H54 (cell line): ENCODE measurements around the gene NUP98.
A peak's percentile ranks its signal among the peaks of the same experiment; 100 is the strongest.

ENCODE experiments used
- DNase-seq: peaks from one replicate; pipeline ENCODE4 v3.0.0; 2011; ENCODE audit warnings: low spot score, mixed read lengths; ENCODE audit not compliant: insufficient read length
- FAIRE-seq: peaks from 3 replicates; lab custom pipeline; 2011; peaks lifted over from hg19 to GRCh38; lab: Jason Lieb, UNC
- POLR2A ChIP-seq: IDR thresholded peaks from 2 replicates; pipeline ENCODE4 v1.6.1; 2011; ENCODE audit warnings: low read depth, mild to moderate bottlenecking, low read length

The NUP98 gene

GRCh38 chr11:3755151-3755550 lies 42.2 kb downstream of the NUP98 start:
- no peak for TF ChIP-seq POLR2A
- FAIRE-seq (no peak), DNase-seq (no peak)

GRCh38 chr11:3753110-3753509 lies 44.2 kb downstream of the NUP98 start:
- FAIRE-seq (no peak), DNase-seq (no peak)
- no peak for TF ChIP-seq POLR2A

GRCh38 chr11:3747704-3748103 lies 49.6 kb downstream of the NUP98 start:
- no peak for TF ChIP-seq POLR2A
- DNase-seq, result peak; percentile 31
- FAIRE-seq, result peak; percentile 55

- no peak for FAIRE-seq
- no peak for TF ChIP-seq POLR2A
- DNase-seq, result no peak
Measured at GRCh38 chr11:3745161-3745560, 52.2 kb downstream of the NUP98 start.

GRCh38 chr11:3738723-3739122 lies 58.6 kb downstream of the NUP98 start:
- FAIRE-seq, result no peak
- no peak for DNase-seq
- TF ChIP-seq POLR2A, result no peak

GRCh38 chr11:3738241-3738640 lies 59.1 kb downstream of the NUP98 start:
- DNase-seq (no peak), FAIRE-seq (no peak)
- no peak for TF ChIP-seq POLR2A

DNA sequence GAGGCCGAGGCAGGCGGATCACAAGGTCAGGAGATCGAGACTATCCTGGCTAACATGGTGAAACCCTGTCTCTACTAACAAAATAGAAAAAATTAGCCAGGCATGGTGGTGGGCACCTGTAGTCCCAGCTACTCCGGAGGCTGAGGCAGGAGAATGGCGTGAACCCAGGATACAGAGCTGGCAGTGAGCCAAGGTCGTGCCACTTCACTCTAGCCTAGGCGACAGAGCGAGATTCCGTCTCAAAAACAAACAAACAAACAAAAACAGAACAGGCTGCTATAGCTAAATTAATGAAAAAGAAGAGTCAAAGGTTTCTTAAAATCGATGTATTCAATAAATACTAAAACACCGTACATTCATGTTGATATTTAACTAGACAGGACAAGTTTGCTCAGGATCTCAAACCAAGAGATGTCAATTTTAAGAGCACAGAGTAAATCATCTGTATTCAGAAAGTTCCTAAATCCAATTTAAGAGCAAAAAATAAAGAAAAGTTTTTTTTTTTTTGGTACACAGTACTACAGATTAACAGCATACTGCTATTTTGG lies 59.9 kb downstream of the NUP98 start:
- DNase-seq (no peak), FAIRE-seq (no peak)
- no peak for TF ChIP-seq POLR2A

- DNase-seq (no peak), FAIRE-seq (no peak)
- TF ChIP-seq POLR2A, result no peak
Measured at GRCh38 chr11:3736816-3737215, 60.5 kb downstream of the NUP98 start.

DNA sequence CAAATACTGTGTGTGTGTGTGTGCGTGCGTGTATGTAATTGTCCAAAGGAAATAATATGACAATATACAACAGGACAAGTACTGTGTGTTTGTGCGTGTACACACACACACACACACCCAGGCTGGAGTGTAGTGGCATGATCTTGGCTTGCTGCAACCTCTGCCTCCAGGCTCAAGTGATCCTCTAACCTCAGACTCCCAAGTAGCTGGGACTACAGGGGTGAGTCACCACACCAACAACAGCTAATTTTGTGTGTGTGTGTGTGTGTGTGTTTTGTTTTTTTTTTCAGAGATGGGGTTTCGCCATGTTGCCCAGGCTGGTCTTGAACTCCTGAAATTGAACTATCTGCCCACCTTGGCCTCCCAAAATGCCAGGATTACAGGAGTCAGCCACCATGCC lies 61.5 kb downstream of the NUP98 start:
- no peak for TF ChIP-seq POLR2A
- FAIRE-seq (peak; percentile 75), DNase-seq (no peak)

- FAIRE-seq, result peak; percentile 53
- no peak for TF ChIP-seq POLR2A
- DNase-seq, result no peak
Measured at GRCh38 chr11:3732671-3733436, 64.5 kb downstream of the NUP98 start.

DNA sequence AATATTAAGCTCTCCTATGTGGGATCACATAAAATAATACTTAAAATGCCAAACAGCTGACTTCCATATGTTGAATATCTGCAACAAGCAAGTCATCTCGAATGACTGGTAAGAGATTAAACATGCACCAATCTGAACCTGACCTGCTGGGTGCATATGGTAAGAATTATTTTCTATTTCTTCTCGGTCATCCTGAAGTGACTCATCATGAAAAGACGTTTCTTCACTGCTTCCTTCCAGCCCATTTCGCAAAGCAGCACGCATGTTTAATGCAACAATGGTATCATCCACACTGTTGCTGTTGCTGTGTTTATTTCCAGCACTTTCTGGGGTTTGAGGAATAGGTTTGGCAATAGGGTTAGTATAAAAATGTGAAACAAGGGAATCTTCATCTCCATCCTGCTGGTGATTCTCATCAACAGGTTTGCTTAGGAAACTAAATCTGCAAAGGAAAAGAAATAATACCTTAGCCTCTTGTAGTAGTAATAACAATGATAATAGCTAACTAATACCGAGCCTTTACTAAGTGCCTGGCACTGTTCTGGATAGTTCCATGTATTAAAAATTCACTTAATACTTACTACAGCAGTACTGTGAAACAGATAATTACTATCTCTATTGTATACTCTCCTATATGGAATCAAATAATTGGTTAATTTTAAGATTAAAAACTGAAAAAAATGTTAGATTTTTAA lies 74.2 kb downstream of the NUP98 start:
- no peak for TF ChIP-seq POLR2A
- FAIRE-seq (peak; percentile 96), DNase-seq (peak; percentile 53)

- no peak for TF ChIP-seq POLR2A
- FAIRE-seq (no peak), DNase-seq (no peak)
Measured at GRCh38 chr11:3722100-3722499, 75.3 kb downstream of the NUP98 start.

DNA sequence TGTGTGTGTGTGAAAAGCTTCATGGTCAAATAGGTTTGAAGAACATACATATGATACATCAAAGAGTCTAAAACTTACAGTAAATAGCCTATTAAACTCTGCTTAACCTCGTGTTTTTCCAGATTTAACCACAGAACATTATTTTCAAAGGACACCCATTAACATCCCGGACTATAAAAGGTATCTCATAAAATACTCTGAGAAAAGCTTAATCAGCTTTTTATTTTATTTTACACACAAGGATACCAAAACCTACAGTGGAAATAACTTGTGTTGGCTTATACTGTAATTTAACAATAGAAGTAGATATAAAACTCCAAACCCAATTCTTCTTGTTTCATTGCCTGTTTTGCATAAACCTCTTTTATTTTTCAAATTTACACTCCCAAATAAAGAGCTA lies 76.4 kb downstream of the NUP98 start:
- no peak for TF ChIP-seq POLR2A
- FAIRE-seq, result no peak
- no peak for DNase-seq

DNA sequence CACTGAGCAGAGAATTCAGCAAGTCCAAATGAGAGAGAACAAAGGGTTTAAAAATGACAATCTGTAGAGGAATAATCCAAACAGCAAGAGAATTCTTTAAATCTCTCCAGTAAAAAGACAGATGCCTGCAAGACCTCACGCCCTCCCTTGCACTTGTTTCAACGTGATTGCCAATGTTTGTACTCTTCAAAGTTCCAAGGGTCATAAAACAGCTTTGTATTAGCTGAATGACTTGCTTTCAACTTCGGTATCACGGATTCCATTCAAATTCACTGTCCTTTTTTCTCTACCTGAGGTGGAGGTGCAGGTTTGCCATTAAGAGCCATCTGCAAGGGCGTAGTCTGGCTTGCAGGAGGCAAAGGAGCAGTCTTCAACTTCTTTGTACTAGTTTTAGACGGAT lies 85.1 kb downstream of the NUP98 start:
- DNase-seq, result no peak
- no peak for FAIRE-seq
- no peak for TF ChIP-seq POLR2A
